OCI-M1 (cell line): ENCODE data around the gene PLA2G3.

Source experiments
- DNase-seq: peaks from one replicate; lab custom pipeline; 2025; lab: John Stamatoyannopoulos, UW

Gene PLA2G3

DNA sequence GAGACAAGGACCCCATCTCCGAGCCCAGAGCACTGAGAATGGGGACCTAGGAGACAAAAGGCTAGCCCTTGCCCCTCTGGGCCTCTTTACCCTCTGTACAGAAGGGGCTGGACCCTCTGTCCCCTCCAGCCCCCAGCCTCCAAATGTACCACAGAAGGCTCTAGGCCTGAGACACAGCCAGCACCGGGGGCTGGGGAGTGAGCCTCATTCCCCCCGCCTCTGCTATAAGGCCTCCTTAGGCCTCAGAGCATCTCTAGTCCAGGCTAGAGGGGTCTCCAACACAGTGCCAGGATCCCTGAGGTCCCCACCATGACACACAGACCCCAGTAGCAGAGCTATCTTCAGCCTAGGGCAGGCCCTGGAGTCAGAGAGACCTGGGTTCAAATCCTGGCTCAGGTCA, 54.4 kb downstream of the PLA2G3 start:
- no peak for DNase-seq

- peak; percentile 46 for DNase-seq
Observed at GRCh38 chr22:31085493-31085824, 54.8 kb downstream of the PLA2G3 start.

DNA sequence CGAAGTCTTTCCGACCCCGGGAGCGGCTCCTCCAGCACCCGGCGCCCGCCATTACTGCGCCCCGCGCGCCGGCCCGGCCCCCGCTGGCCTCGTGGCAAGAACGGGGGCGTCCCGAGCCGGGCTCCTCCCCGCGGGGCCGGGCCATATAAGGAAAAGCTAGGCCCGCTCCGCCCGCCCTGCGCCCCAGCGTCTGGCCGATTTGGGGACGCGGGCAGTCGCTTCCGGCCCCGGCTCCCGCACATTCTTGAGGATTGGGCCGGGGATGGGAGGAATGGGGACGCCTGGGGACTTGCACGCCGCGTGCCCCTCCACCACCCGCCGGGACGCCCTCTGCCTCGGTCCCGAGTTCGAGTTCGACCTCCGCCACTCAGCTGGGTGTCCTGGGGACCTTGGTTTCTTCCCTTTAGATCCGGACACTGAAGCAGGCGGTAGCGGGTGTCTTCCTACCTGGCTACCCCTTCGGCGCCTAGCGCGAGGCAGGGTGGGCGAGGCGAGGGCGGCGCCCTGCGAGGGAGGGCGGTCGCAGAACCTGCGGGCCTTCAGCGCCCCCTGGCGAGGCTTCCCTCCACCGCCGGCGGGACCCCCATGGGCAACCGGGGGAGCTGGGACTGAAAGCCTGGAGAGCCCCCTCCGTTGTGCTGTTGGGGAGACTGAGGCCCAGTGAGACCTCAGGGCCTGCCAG, 55.4 kb downstream of the PLA2G3 start:
- DNase-seq = peak; percentile 78
